Measurements from ENCODE around the gene AURKA. TPM values are rescaled to one million over a fixed set of nuclear protein-coding genes. Genes with fewer than 3 reads are reported as not detected.

AURKA gene
- polyA plus RNA-seq, 1 donor (not counting 4 experiments of a cell fraction or from before 2014, with no cell fraction given): 36.1 TPM

GRCh38 chr20:56380375-56380774, 11.6 kb downstream of the AURKA start:
- H3K36me3 ChIP-seq (ENCODE audit: control insufficient read depth in 2 of 2, extremely low read depth in 1 of 2, insufficient read depth in 2 of 2, low read length in 2 of 2): peaks cover 5 to 16% of the 10 kb centered on the region in 2 experiments
- H3K4me3 ChIP-seq (ENCODE audit: control insufficient read depth in 2 of 3, extremely low read depth in 1 of 3, insufficient read depth in 2 of 3, low read depth in 1 of 3, low read length in 3 of 3): no peak overlapping the region
- dilution Hi-C loops (cut with MboI; ENCODE audit: extremely low pct_ligation_motif_present, low sequenced_read_pairs): no loop called here
- no peaks in the 10 kb centered on the region for H3K27me3 ChIP-seq (ENCODE audit: control insufficient read depth, extremely low read depth, insufficient read depth, low read length)
- H2AFZ ChIP-seq (ENCODE audit: control insufficient read depth, low read length): no peak overlapping the region
- DNase-seq (ENCODE audit: low read depth, low spot score): no peak
- no peak overlapping the region for H3K4me2 ChIP-seq (ENCODE audit: control insufficient read depth, extremely low read depth, insufficient read depth, low read depth, low read length)
- no peaks in the 10 kb centered on the region for H3K9me1 ChIP-seq (ENCODE audit: control insufficient read depth, extremely low read depth, insufficient read depth, low read length)
- H3K9ac ChIP-seq (ENCODE audit: control insufficient read depth, extremely low read depth, insufficient read depth, low read length): no peak overlapping the region
- TF ChIP-seq CTCF (optimal IDR thresholded peaks at IDR 0.05 in 1 of 3, IDR thresholded peaks at IDR 0.05 in 1 of 3, conservative IDR thresholded peaks at IDR 0.05 in 1 of 3; ENCODE audit: extremely low read depth in 1 of 3, insufficient read depth in 2 of 3, low read length in 3 of 3) (no peak), EZH2 (IDR thresholded peaks at IDR 0.05; ENCODE audit: low read length) (no peak)
- FAIRE-seq: no peak
- no peaks in the 10 kb centered on the region for H3K9me3 ChIP-seq (ENCODE audit: control insufficient read depth, low read depth, low read length)
- no peaks in the 10 kb centered on the region for H4K20me1 ChIP-seq (ENCODE audit: control insufficient read depth, extremely low read depth, insufficient read depth, low read length)
- H3K79me2 ChIP-seq (ENCODE audit: control insufficient read depth, insufficient read depth, low read length): peaks cover 40% of the 10 kb centered on the region
- no peaks in the 10 kb centered on the region for H3K4me1 ChIP-seq (ENCODE audit: control insufficient read depth, extremely low read depth, insufficient read depth, low read length)
- H3K27ac ChIP-seq (ENCODE audit: control insufficient read depth, insufficient read depth, low read length): no peak overlapping the region

GRCh38 chr20:56378386-56378785, 13.6 kb downstream of the AURKA start:
- peaks cover 34% of the 10 kb centered on the region for H3K79me2 ChIP-seq (ENCODE audit: control insufficient read depth, insufficient read depth, low read length)
- H3K27me3 ChIP-seq (ENCODE audit: control insufficient read depth, extremely low read depth, insufficient read depth, low read length): no peaks in the 10 kb centered on the region
- H3K9ac ChIP-seq (ENCODE audit: control insufficient read depth, extremely low read depth, insufficient read depth, low read length): no peak overlapping the region
- H3K36me3 ChIP-seq (ENCODE audit: control insufficient read depth in 2 of 2, extremely low read depth in 1 of 2, insufficient read depth in 2 of 2, low read length in 2 of 2): peaks cover 5 to 11% of the 10 kb centered on the region in 2 experiments
- no peaks in the 10 kb centered on the region for H3K9me3 ChIP-seq (ENCODE audit: control insufficient read depth, low read depth, low read length)
- no peak overlapping the region for H2AFZ ChIP-seq (ENCODE audit: control insufficient read depth, low read length)
- peaks cover 4% of the 10 kb centered on the region for H3K4me1 ChIP-seq (ENCODE audit: control insufficient read depth, extremely low read depth, insufficient read depth, low read length)
- no peak overlapping the region for H3K27ac ChIP-seq (ENCODE audit: control insufficient read depth, insufficient read depth, low read length)
- TF ChIP-seq EZH2 (IDR thresholded peaks at IDR 0.05; ENCODE audit: low read length): no peak
- TF ChIP-seq CTCF (optimal IDR thresholded peaks at IDR 0.05 in 1 of 3, IDR thresholded peaks at IDR 0.05 in 1 of 3, conservative IDR thresholded peaks at IDR 0.05 in 1 of 3; ENCODE audit: extremely low read depth in 1 of 3, insufficient read depth in 2 of 3, low read length in 3 of 3): no peak
- dilution Hi-C loops (cut with MboI; ENCODE audit: extremely low pct_ligation_motif_present, low sequenced_read_pairs): no loop called here
- FAIRE-seq (no peak), DNase-seq (ENCODE audit: low read depth, low spot score) (no peak)
- no peak overlapping the region for H3K4me3 ChIP-seq (ENCODE audit: control insufficient read depth in 2 of 3, extremely low read depth in 1 of 3, insufficient read depth in 2 of 3, low read depth in 1 of 3, low read length in 3 of 3)
- H4K20me1 ChIP-seq (ENCODE audit: control insufficient read depth, extremely low read depth, insufficient read depth, low read length): no peaks in the 10 kb centered on the region
- H3K9me1 ChIP-seq (ENCODE audit: control insufficient read depth, extremely low read depth, insufficient read depth, low read length): no peaks in the 10 kb centered on the region
- no peak overlapping the region for H3K4me2 ChIP-seq (ENCODE audit: control insufficient read depth, extremely low read depth, insufficient read depth, low read depth, low read length)
